HG03442 (cell line): Measurements from ENCODE around the gene KLHL35.

Experiments used
- ATAC-seq: cut with Tn5 transposase; IDR thresholded peaks from one replicate; pipeline ENCODE4 v1.9.1; 2021; ENCODE audit warnings: mild to moderate bottlenecking, moderate library complexity; ENCODE audit not compliant: unreplicated experiment

Gene KLHL35, protein sequence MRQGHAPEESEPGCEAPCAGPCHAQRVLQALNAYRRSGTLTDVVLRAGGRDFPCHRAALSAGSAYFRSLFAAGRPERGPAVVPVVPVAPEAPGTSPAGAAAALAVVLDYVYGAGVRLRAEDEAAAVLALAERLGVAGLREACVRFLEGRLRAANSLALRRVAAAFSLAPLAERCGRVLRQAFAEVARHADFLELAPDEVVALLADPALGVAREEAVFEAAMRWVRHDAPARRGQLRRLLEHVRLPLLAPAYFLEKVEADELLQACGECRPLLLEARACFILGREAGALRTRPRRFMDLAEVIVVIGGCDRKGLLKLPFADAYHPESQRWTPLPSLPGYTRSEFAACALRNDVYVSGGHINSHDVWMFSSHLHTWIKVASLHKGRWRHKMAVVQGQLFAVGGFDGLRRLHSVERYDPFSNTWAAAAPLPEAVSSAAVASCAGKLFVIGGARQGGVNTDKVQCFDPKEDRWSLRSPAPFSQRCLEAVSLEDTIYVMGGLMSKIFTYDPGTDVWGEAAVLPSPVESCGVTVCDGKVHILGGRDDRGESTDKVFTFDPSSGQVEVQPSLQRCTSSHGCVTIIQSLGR

DNA sequence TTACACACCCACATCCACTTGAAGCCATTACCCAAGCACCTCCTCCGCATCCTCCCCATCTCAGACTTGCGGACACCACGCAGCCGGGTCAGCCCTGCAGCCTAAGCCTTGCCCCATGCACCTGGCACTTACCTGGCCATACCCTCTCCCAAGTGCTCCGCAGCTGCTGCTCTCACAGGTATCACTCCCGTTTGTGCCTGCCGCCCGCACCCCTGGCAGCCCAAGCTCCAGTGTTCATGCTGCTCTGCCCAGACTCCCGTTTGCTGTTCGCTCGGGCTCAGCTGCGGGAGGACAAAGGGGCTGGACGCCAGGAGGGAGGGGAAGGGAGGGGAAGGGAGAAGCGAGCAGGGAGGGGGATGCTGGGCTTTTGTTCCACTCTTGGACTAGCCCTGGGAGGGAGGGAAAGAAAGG lies at the start of gene KLHL35:
TSS of gene KLHL35 (minus strand) at position 293 of the 411 bp plus-strand sequence. CDS start 2,574 bp downstream, outside the sequence.
- no peak for ATAC-seq

DNA sequence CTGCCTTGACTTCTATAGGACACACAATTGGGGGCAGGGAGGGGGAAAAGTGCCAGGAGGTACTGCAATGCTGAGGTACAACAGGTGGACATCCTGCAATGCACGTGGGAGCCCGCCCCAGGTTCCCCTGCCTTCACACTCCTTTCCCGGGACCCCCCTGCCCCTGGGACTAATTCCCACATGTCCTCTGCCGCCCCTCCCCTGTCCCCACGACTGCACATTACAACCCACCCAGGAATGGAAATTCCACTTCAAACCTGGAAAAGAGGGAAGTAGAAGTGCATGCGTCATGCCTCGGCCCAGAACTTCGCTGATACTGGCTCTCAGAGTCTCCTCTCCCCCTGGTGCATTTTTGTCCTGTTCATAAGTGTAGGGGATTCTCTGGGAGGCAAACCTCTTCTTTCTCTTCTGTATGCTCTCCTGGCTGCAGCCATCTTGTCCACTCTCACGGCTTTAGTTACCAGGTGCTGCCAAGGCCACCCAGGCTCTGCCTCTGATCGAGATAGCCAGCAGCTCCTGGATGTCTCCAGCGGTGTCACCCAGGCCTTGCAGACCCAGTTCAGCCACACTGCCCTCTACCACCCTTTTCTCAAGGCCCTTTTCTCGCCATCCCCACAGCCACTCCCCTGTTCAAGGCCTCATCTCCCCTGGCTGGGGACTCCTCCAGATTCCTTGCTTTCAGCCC lies 49.1 kb upstream of the KLHL35 start:
- no peak for ATAC-seq

DNA sequence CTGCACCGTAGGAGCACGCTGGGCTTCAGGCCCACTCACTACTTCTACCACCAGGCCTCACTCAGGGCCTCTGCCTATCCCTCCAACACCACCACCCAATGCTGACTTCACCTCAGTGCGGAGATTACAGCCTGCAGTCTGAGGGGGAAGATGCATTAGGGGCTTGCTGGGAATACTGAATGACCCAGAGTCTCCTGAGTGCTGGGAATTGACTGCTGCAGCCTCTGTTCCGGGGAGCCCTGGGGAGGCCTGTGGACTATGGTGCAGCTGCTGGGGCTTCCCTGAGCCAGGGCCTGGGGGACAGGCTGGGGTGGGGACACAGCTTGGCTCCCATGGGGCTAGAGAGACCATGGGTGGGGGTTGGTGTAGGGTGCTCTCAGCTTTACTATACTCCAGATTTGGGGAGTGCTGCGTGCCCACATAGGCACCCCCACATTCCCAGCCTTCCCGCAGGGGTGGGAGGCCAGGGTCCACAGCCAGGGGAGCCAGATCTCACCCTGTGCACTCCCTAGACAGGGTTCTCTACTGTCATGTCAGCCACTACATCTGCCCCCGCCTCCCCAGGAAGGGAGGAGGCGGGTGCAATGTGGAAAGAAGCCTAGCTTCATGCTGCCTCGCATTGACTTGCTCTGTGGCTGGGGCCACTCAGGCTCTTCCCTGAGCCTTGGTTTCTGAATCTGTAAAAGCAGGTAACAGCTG lies 48.4 kb upstream of the KLHL35 start:
- ATAC-seq = no peak

DNA sequence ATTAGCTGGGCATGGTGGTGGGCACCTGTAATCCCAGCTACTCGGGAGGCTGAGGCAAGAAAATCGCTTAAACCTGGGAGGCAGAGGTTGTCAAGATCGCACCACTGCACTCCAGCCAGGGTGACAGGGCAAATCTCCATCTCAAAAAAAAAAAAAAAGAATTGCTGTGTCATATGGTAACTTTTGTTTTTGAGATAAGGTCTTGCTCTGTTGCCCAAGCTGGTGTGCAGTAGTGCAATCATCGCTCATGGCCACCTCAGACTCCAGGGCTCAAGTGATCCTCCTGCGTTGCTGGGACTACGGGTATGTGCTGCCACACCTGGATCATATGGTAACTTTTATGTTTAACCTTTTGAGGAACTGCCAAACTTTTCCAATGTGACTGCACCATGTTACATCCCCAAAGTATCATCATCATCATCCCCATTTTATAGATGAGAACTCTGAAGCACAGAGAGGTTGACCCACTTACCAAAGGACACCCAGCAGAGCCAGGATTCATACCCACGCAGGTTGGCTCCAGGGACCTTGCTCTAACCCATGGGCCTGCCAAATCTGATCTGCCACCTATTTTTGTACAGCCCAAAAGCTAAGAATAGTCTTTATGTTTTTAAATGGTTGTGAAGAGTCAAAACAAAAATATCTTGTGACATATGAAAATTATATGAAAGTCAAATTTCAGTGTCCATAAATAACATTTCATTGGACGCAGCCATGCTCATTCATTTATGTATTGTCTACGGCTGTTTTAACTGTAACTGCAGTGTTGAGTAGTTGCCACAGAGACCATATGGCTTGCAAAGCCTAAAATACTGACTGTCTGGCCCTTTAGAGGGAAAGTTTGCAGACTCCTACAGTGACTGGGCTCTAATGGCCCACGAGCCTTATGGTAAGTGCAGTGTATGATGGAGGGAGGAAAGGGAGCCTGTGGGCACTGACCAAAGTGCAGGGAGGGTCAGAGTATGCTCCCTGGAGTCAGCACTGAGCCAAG lies 47.5 kb upstream of the KLHL35 start:
- no peak for ATAC-seq

DNA sequence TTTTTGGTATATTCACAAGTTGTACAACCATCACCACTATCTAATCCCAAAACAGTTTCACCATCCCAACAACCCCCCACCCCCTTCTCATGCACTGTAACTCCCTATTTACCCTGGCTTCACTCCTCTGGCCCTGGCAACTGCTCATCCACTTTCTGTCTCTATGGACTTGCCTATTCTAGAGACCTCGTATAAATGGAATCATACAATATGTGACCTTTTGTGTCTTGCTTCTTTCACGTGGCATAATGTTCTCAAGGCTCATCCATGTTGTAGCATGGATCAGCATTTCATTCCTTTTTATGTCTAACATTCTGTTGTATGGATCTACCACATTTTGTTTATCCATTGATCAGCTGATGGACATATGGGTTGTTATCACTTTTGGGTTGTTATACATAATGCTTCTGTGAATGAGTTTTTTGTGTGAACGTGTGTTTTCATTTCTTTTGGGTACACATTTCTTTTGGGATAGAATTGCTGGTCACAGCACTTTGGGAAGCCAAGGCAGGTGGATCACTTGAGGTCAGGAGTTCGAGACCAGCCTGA lies 46.7 kb upstream of the KLHL35 start:
- no peak for ATAC-seq

DNA sequence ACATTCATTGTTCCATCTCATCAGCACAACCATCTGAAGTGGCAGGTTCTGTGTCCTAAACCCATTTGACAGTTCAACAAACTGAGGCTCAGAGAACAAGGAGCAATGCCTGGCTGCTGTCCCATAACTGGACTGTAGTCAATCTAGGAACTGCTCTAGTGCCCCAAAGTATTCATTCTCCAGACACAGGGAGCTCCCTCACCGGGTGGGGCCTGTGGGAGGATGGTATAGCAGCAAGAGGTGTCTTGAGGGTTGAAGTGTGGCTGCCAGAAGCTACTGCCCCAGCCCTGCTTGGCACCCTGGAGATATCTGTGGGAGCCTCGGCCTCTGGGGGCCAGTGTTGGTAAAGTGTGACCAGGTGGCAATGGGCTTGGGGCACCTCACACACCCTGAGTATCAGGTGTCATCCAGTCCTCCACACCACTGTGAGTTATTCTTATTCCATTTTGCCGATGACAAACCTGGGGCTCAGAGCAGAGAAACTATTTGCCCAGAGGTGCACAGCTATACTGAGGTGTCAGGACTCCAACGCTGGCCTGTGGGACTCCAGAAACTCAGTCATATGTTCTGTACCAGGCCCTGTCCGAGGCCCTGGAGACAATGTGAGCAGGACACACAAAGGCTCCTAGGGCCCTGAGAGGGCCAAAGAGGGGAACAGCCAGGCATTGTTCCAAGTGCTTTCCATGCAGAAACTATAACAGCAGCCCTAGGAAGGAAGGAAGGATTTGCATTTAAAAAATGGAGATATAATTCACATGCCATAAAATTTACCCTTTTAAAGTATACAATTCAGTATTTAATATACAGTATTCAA lies 46.0 kb upstream of the KLHL35 start:
- no peak for ATAC-seq

DNA sequence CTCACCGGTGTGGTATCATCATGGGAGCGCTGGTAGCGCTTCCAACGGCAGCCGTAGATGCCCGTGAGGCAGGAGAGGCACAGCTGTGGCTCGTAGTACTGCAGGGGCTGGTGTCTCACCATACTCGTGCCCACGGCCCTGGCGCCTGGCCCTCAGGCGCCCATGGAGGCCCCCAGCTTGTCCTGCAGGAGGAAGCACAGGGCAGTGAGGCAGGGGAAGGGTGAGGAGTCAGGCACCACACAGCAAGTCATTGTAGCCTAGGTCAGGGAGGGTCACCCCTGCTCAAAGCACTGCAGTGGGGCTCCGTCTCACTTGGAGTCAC lies 44.6 kb upstream of the KLHL35 start:
- no peak for ATAC-seq

DNA sequence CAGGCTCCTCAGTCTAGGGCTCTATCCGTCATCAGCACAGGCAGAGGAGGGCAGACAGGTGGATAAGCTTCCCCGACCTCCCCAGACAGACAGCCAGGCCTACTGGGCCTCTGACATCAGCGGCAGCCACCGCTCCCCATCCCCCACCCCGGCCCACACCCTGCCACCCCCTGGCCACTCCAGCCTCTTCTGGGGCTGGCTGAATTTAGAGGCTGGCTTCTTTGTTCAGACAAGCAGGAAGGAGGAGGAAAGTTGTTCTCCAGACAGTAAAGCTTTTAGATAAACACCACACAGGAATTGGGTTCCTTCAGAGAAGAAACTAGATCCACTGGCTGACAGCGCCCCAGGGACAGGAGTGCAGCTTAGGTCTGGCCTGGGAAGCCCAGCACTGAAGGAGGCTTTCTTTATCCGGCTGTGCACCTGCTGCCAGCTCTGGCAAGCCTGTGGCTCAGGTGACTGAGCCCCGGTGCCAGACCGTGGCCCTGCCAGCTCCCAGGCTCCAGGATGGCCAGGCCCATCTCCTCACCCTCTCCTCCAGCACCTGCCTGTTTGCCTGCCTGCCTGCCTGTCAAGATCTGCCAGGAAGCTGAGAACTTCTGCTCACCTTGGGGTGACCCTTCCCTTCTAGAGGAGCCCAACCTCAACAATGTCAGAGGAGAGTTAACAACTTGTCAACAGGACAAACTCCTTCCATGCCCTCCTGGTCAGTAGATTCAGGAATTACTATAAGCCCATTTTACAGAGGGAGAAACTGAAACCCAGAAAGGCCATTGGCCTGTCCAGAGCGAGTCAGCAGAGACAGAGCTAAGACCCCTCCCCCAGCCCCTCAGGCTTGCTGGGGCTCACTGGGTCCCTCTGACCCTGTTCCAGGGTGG lies 44.0 kb upstream of the KLHL35 start:
- ATAC-seq = no peak

DNA sequence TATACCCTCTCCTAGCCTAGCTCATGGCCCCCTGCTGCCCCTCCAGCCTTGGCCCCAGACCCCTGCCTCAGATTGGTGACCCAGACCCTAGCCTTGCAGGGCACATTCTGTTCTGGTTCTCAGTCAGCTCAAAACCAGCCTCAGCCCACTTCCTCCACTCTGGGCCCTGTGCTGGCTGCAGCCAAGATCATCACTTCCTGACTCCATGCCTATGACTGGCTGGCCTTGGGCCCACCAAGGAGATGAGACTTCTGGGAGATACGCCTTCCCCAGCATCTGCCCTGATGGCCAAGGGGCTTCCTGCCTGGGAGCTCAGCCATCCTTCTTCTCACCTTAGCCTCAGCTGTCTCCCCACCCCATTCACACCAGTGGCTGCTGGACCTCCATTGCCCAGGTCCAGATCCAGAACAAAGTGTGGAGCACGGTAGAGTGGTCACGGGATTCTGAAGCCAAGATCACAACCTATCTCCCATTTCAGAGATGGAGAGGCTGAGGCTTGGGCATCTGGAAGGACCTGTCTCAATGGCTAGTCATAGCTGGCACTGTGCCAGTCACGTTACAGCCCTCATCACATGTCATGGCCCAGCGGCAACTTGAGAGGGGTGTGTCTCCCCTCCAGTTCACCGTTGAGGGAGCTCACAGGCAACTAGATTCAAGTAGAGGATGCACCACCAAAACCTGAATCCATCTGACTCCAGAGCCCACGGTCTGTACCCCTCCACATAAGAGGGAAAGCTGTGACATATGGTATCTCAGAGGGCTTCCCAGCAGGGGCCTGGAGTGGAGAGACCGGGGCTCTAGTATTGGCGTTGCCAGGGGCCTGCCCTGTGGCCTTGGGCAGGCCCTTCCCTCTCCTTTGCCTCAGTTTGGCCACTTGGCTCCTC lies 43.0 kb upstream of the KLHL35 start:
- ATAC-seq = no peak

DNA sequence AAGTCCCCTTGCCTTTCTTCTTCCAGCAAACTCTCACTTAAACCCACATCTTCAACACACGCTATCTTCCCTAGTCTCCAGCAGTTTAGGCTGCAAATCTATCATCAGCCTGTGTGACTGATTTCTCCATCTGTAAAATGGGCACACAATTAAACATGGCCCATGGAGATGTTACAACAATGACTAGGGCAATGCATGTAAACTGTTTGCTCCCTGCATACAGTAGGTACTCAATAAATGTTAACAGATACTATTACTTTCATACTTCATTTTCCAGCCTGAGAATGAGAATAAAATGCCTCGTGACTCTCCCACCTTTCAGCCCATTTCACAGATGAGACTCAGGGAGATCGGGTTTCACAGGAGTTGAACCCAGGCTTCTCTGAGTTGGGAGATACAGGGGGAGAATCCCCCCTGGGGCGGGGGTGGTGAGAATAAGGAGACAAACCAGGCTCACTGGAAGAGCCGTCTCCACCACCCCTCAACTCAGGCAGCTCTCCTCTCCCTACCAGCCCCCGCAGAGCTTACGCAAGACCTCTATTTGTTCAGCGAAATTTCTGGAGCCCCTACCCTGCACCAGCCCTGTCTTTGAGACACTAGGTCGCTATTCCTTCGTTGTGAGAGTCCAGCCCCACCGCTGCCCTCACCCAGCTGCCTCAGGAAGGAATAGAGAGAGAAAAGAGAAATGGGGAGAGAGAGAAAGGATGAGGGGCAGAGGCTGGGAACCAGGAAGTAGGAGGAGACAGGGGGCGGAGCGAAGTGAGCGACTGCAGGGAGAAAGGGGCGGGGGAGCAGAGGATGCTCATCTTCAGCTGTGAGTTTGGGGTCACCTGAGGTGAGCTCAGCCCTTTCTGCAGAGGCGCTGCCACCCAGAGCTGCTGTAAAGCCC lies 42.1 kb upstream of the KLHL35 start:
- no peak for ATAC-seq

DNA sequence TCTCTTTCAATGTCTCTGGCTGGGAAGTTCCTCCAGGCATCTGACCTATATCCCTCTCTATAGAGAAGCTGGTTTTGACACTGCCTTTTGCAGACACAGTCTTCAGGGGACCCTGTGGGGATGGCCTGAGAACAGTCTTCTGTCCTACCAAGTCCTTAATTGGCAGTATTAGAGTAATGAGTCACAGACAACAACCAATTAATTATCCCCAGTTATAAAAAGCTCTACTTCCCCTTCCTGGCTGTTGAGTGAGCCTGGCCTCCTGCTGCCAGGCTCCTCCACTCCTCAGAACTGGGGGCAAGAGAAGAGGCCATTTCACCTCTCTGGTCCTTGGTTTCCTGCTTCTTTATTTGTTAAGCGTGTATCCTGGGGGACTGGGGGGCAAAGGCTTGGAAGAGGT lies 41.2 kb upstream of the KLHL35 start:
- ATAC-seq = no peak

DNA sequence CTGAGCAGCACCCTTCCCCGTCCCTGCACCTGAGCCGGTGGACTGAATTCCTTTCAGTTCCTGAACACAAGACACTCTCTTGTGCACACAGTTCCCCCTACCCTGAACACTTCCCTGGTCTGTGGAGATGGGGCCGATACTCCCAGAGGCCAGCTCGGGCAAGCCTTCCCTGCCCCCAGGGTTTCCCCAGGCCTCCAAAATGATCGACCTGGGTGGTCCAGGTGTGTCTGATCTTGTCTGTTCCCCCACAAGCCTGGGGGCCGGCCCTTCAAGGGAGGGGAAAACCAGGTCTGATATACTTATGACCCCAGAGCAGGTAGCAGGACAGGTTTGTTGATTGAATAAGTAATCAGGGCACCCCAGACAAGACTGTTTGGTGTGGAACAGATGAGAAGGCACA lies 40.7 kb upstream of the KLHL35 start:
- ATAC-seq = no peak

DNA sequence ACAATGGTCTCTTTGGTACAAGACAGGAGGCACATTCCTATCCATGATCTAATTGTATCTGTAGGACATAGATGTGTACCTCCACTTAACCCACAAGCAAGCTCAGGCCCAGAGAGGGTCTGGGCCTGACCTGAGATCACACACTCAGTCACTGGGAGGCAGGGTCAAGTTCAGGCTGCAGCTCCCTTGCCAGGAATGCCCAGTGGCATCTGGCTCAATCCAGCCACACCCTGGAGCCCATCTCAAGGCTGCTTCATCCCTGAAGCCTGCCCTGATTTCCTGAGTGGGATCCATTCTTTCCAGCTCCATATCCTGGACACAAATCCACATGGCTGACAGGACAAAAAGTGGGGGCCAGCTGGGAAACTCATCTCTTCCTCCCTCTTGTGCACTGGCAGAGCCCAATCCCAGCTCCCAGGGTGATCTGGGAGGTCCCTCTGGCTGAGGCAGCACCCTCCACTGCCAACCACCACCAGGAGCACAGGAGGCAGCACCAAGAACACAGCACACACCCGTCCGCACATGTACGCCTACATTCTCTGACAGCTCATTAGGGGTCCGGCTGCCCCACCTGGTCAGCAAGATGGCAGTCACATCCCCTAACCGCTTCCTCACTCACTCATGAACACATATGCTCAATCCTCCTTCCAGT lies 39.2 kb upstream of the KLHL35 start:
- no peak for ATAC-seq

DNA sequence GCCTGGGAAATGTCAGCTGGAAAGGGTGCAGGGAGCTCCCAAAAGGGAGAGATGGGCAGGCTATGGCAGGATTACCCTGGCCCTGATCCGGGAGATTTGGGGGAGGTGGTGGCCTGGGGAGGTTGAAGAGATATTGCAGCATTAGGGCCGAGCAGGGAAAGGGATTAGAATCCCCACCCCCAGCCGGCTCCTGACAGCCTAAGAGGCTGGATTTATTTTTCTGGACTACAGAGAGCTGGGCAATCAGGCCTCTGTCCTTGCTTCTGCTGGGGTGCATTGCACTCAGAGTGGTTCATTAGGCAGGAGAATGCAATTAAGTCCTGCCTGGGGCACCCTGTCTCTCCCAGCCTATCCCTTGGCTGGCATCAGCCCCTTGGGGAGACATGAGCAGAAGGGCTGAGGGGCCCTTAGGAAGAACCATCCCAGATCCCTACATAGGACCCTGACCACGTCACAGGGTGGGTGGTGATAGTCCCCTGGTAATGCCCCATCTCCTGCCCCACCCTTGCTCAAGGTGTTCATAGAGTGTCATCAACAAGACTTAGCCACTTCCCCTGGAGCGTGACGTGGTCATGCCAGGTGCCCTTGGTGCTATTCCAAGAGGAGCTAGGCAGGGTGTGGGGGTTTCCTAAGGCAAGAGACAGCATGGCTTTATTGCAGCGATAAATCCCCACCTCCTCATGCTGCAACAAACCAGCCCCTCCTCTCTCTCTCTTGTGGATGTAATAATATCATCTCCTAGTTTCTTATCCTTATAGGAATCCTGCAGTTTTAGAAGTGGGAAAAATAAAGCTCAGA lies 38.4 kb upstream of the KLHL35 start:
- no peak for ATAC-seq

DNA sequence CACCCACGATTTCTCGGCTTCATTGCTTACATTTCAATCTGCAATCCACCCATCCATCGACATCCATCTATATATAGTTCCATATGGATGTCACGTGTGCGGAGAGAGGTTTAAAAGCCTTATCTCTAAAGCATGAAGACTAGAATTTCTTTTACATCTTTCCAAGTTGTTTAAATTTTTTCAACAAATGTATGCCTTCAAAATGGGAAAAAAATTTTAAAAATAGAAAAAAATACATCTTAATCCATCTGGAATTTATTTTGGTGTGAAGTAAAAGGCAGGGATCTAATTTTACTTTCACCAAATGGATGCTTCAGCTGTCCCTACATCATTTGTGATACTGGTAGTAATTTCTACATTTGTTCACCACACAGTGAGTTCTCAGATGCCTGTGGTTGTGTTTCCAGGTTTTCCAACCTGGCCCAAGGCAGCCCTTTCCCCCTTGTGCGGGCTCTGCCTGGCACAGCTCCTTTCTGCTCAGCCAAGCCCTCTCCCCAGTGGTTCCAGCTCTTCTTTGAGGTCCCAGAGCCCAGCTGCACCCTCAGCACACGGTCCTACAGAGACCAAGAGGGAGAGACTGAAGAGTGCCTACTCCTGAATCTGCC lies 37.6 kb upstream of the KLHL35 start:
- ATAC-seq = no peak
